HCT116 (cell line): ENCODE results near the gene NPB. TPM values are rescaled to one million over a fixed set of nuclear protein-coding genes. Genes with fewer than 3 reads are reported as not detected.

Experiments
- ATAC-seq: fragments of 200-7000 bp; cut with Tn5 transposase; 2 replicates; pipeline ENCODE4 v1.9.1; 2020; ENCODE audit warnings: mild to moderate bottlenecking, moderate library complexity
- BruUV-seq: library from RNA; stranded (reverse); fragments of 400-500 nt; replicated peaks from 2 replicates; lab custom pipeline; 2021; lab: Mats Ljungman, UMichigan
- CTCF ChIA-PET: fragments of 300-600 bp; sonication (Branson Sonifier 250); formaldehyde crosslinking; loops from one replicate; lab custom pipeline; 2021; ENCODE audit warnings: antibody characterized with exemption; lab: Charles Lee
- POLR2A ChIA-PET: fragments of 300-600, 350-600 bp; sonication (Branson Sonifier 250); formaldehyde crosslinking; loops from one replicate; lab custom pipeline; 2021; ENCODE audit warnings: antibody characterized with exemption; lab: Charles Lee
- RAD21 ChIA-PET, 2 experiments: fragments of 300-600 bp; sonication (Branson Sonifier 250); formaldehyde crosslinking; loops; one replicate each; lab custom pipeline; 2023; ENCODE audit warnings: low total read pairs in 2 of 2; ENCODE audit not compliant: uncharacterized antibody in 2 of 2, unreplicated experiment in 2 of 2, low non-redundant PET in 1 of 2; lab: Charles Lee
- DNase-seq: peaks from one replicate; pipeline ENCODE4 v3.0.0-alpha.2; 2010; ENCODE audit warnings: low read depth, low spot score
- H2AFZ ChIP-seq: fragments of 200-600 bp; shearing (Covaris generic), sonication (generic); 2 replicates; pipeline ENCODE4 v1.6.1; 2017; ENCODE audit warnings: low read depth, mixed run types, mixed read lengths, antibody characterized with exemption, low read length; ENCODE audit not compliant: poor library complexity, severe bottlenecking
- H3K27ac ChIP-seq: 2 replicates; pipeline ENCODE4 v1.5.1; 2012; ENCODE audit warnings: low read depth, low read length
- H3K27me3 ChIP-seq: fragments of 200-600 bp; sonication (generic); 2 replicates; pipeline ENCODE4 v1.6.1; 2016; ENCODE audit warnings: mixed run types, low read length, mixed read lengths; ENCODE audit not compliant: insufficient read depth
- H3K36me3 ChIP-seq, 2 experiments: fragments of 200-500 bp in 1 of 2; fragments of 200-600 bp in 1 of 2; sonication (Bioruptor generic) in 1 of 2; sonication (generic) in 1 of 2; 2 replicates each; pipeline versions ENCODE4 v1.5.1 to v1.6.1; 2014 to 2016; ENCODE audit warnings: low read length in 2 of 2, inconsistent platforms in 1 of 2, mixed read lengths in 1 of 2, mixed run types in 1 of 2; ENCODE audit not compliant: insufficient read depth in 2 of 2, control insufficient read depth in 1 of 2
- H3K4me1 ChIP-seq, 2 experiments: fragments of 200-600 bp in 1 of 2; sonication (generic) in 1 of 2; 2 replicates each; pipeline versions ENCODE4 v1.5.1 to v1.6.1; 2012 to 2017; ENCODE audit warnings: low read length in 2 of 2, inconsistent platforms in 1 of 2, mild to moderate bottlenecking in 1 of 2, mixed read lengths in 1 of 2, mixed run types in 1 of 2, moderate library complexity in 1 of 2; ENCODE audit not compliant: insufficient read depth in 2 of 2, control insufficient read depth in 1 of 2
- H3K4me2 ChIP-seq: fragments of 200-600 bp; sonication (generic); 2 replicates; pipeline ENCODE4 v1.6.1; 2017; ENCODE audit warnings: mixed run types, low read length, mixed read lengths
- H3K4me3 ChIP-seq, 2 experiments: fragments of 200-600 bp in 1 of 2; sonication (generic) in 1 of 2; replicated peaks in 1 of 2; 2 replicates each; pipeline ENCODE4 v1.5.1; 2011 to 2016; ENCODE audit warnings: low read length in 2 of 2, control low read depth in 1 of 2, low read depth in 1 of 2, mild to moderate bottlenecking in 1 of 2, mixed read lengths in 1 of 2, mixed run types in 1 of 2
- H3K79me2 ChIP-seq: fragments of 200-600 bp; sonication (generic); 2 replicates; pipeline ENCODE4 v1.6.1; 2017; ENCODE audit warnings: mild to moderate bottlenecking, mixed run types, low read length, moderate library complexity, mixed read lengths; ENCODE audit not compliant: insufficient read depth
- H3K9ac ChIP-seq: fragments of 200-600 bp; sonication (generic); 2 replicates; pipeline ENCODE4 v1.6.1; 2016; ENCODE audit warnings: low read length, mixed read lengths
- H3K9me2 ChIP-seq: fragments of 200-600 bp; sonication (generic), shearing (Covaris generic); 2 replicates; pipeline ENCODE4 v1.6.1; 2017; ENCODE audit warnings: mixed run types, mild to moderate bottlenecking, moderate library complexity; ENCODE audit not compliant: insufficient read depth
- H3K9me3 ChIP-seq, 2 experiments: fragments of 200-500 bp in 1 of 2; fragments of 200-600 bp in 1 of 2; sonication (Bioruptor generic) in 1 of 2; sonication (generic) in 1 of 2; 2 replicates each; pipeline ENCODE4 v1.6.1; 2014 to 2017; ENCODE audit warnings: low read length in 2 of 2, mixed read lengths in 2 of 2, inconsistent platforms in 1 of 2, low read depth in 1 of 2, mild to moderate bottlenecking in 1 of 2, mixed run types in 1 of 2, moderate library complexity in 1 of 2; ENCODE audit not compliant: control insufficient read depth in 1 of 2, insufficient read depth in 1 of 2
- H4K20me1 ChIP-seq: fragments of 200-600 bp; sonication (generic), shearing (Covaris generic); 2 replicates; pipeline ENCODE4 v1.6.1; 2017; ENCODE audit warnings: mixed run types, mild to moderate bottlenecking, moderate library complexity; ENCODE audit not compliant: insufficient read depth
- EGR1 ChIP-seq: IDR thresholded peaks from 2 replicates; pipeline ENCODE4 v1.6.1; 2012; ENCODE audit warnings: low read depth
- EZH2 ChIP-seq: fragments of 200-600 bp; sonication (generic); IDR thresholded peaks from 2 replicates; pipeline ENCODE4 v1.6.1; 2017; ENCODE audit warnings: antibody characterized with exemption, mixed run types
- FOSL1 ChIP-seq: IDR thresholded peaks from 2 replicates; pipeline ENCODE4 v1.6.1; 2012; ENCODE audit warnings: low read depth
- JUND ChIP-seq: IDR thresholded peaks from 2 replicates; pipeline ENCODE4 v1.6.1; 2012
- MAX ChIP-seq: IDR thresholded peaks from 2 replicates; pipeline ENCODE4 v1.6.1; 2012
- POLR2A ChIP-seq: IDR thresholded peaks from 2 replicates; pipeline ENCODE4 v1.7.0; 2011; ENCODE audit warnings: borderline replicate concordance; ENCODE audit not compliant: insufficient read depth, insufficient read length; ENCODE audit errors: extremely low read depth
- POLR2AphosphoS5 ChIP-seq: IDR thresholded peaks from 2 replicates; pipeline ENCODE4 v1.6.1; 2011; ENCODE audit warnings: mild to moderate bottlenecking, low read depth, low read length, moderate library complexity
- RAD21 ChIP-seq: IDR thresholded peaks from 2 replicates; pipeline ENCODE4 v1.6.1; 2012; ENCODE audit warnings: low read depth, mild to moderate bottlenecking
- SIN3A ChIP-seq: IDR thresholded peaks from 2 replicates; pipeline ENCODE4 v1.6.1; 2012; ENCODE audit warnings: low read depth
- SP1 ChIP-seq: IDR thresholded peaks from 2 replicates; pipeline ENCODE4 v1.6.1; 2012; ENCODE audit warnings: low read depth
- SRF ChIP-seq: IDR thresholded peaks from 2 replicates; pipeline ENCODE4 v1.6.1; 2012; ENCODE audit warnings: low read depth
- TCF7L2 ChIP-seq: IDR thresholded peaks from 2 replicates; pipeline ENCODE4 v1.7.0; 2011; ENCODE audit warnings: borderline replicate concordance, inconsistent platforms; ENCODE audit not compliant: insufficient read depth, insufficient read length; ENCODE audit errors: extremely low read depth
- ZNF274 ChIP-seq: fragments of 200-500 bp; sonication (Bioruptor generic); IDR thresholded peaks from 2 replicates; pipeline ENCODE4 v1.6.1; 2014; ENCODE audit warnings: mild to moderate bottlenecking, low read depth, low read length, inconsistent platforms
- intact Hi-C: fragments of 100-400 bp; cut with micrococcal nuclease; formaldehyde crosslinking; loops from 2 replicates; pipeline ENCODE4 v1.10.0; 2022
- total RNA-seq: library from RNA; stranded (reverse); gene quantifications from one replicate; pipeline ENCODE4 v1.2.1, GENCODE V29; 2021; ENCODE audit not compliant: unreplicated experiment
- TF ChIP-seq, protein P1 (sequence below), 3 experiments: fragments of 200-600 bp in 1 of 3; sonication (generic) in 1 of 3; IDR thresholded peaks in 2 of 3; conservative IDR thresholded peaks in 1 of 3; 2 replicates each; pipeline ENCODE4 v1.5.1; 2012 to 2017; ENCODE audit warnings: low read depth in 2 of 3, low read length in 2 of 3, antibody characterized with exemption in 1 of 3, borderline replicate concordance in 1 of 3, control low read depth in 1 of 3, mild to moderate bottlenecking in 1 of 3, mixed read lengths in 1 of 3, mixed run types in 1 of 3, moderate library complexity in 1 of 3; ENCODE audit not compliant: insufficient read depth in 1 of 3
- TF ChIP-seq, protein P2 (sequence below): IDR thresholded peaks from 2 replicates; pipeline ENCODE4 v1.6.1; 2011; ENCODE audit warnings: mild to moderate bottlenecking, low read length, moderate library complexity; ENCODE audit not compliant: insufficient replicate concordance; ENCODE audit errors: extremely low read depth

Gene NPB
- total RNA-seq, 1 experiment from 2014 or later = 1.2 TPM

DNA sequence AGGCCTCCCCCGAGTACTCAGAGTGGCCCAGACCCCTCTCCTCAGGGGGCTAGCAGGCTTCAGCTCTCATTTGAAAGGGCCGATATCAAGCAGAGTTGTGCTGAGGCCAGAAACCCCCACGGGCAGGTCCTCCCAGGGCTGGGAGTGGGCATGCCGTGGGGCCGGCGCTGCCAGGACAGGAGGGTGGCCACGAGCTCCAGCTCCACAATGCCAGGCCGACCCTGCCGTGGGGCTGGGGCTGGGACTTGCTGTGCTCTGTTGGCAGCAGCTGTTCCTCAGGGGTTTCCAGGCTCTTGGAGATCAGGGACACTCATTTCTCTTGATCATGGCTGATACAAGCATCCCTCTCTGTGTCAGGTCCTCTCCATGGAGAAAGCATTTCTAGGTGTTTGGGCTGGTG, 3.2 kb upstream of the NPB start:
- intact Hi-C loops = no loop called here
- no TSS peak for BruUV-seq
- Histone ChIP-seq H3K9me2 (no peaks in the 10 kb centered on the region), H3K36me3 (peaks cover 11 to 30% of the 10 kb centered on the region in 2 experiments; a peak in 2 of 4 replicates), H3K9ac (peak overlapping the region; percentile 47), H3K4me1 (peaks cover 24 to 52% of the 10 kb centered on the region in 2 experiments), H3K4me2 (peak overlapping the region; percentile 60), H4K20me1 (no peaks in the 10 kb centered on the region), H3K27ac (peak overlapping the region; percentile 85), H2AFZ (no peak overlapping the region), H3K4me3 (peak overlapping the region in 1 of 2 experiments; percentile 13; a peak in 2 of 4 replicates), H3K9me3 (no peaks in the 10 kb centered on the region), H3K27me3 (no peaks in the 10 kb centered on the region), H3K79me2 (peaks cover 12% of the 10 kb centered on the region)
- ATAC-seq (peak; percentile 4), DNase-seq (no peak)
- POLR2A ChIA-PET = no interaction called here
- RAD21 ChIA-PET = no interaction called here
- CTCF ChIA-PET = no interaction called here
- TF ChIP-seq SP1 = no peak
- no peak for TF ChIP-seq SRF
- TF ChIP-seq TCF7L2 = no peak
- no peak for TF ChIP-seq MAX
- TF ChIP-seq SIN3A = no peak
- TF ChIP-seq POLR2A = no peak
- TF ChIP-seq EGR1 = no peak
- TF ChIP-seq JUND = no peak
- TF ChIP-seq, protein P1, sequence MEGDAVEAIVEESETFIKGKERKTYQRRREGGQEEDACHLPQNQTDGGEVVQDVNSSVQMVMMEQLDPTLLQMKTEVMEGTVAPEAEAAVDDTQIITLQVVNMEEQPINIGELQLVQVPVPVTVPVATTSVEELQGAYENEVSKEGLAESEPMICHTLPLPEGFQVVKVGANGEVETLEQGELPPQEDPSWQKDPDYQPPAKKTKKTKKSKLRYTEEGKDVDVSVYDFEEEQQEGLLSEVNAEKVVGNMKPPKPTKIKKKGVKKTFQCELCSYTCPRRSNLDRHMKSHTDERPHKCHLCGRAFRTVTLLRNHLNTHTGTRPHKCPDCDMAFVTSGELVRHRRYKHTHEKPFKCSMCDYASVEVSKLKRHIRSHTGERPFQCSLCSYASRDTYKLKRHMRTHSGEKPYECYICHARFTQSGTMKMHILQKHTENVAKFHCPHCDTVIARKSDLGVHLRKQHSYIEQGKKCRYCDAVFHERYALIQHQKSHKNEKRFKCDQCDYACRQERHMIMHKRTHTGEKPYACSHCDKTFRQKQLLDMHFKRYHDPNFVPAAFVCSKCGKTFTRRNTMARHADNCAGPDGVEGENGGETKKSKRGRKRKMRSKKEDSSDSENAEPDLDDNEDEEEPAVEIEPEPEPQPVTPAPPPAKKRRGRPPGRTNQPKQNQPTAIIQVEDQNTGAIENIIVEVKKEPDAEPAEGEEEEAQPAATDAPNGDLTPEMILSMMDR (IDR thresholded peaks at IDR 0.05 in 2 of 3, conservative IDR thresholded peaks at IDR 0.05 in 1 of 3; ENCODE audit: borderline replicate concordance in 1 of 3, insufficient read depth in 1 of 3, low read depth in 2 of 3, low read length in 2 of 3) = no peak
- TF ChIP-seq RAD21 = no peak
- no peak for TF ChIP-seq FOSL1
- no peak for TF ChIP-seq ZNF274
- TF ChIP-seq EZH2 = no peak
- TF ChIP-seq POLR2AphosphoS5 = no peak
- TF ChIP-seq, protein P2, sequence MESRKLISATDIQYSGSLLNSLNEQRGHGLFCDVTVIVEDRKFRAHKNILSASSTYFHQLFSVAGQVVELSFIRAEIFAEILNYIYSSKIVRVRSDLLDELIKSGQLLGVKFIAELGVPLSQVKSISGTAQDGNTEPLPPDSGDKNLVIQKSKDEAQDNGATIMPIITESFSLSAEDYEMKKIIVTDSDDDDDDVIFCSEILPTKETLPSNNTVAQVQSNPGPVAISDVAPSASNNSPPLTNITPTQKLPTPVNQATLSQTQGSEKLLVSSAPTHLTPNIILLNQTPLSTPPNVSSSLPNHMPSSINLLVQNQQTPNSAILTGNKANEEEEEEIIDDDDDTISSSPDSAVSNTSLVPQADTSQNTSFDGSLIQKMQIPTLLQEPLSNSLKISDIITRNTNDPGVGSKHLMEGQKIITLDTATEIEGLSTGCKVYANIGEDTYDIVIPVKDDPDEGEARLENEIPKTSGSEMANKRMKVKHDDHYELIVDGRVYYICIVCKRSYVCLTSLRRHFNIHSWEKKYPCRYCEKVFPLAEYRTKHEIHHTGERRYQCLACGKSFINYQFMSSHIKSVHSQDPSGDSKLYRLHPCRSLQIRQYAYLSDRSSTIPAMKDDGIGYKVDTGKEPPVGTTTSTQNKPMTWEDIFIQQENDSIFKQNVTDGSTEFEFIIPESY = no peak
